ENCODE measurements around the gene CREBRF.
"Not testable (repeated sequence)": the region's sequence is repeated elsewhere in the genome, so short reads cannot be mapped to it uniquely, and the experiment has no call there.

- not testable (repeated sequence) for TF ChIP-seq CTCF (IDR thresholded peaks at IDR 0.05; ENCODE audit: insufficient read depth, low read depth, low read length); EZH2 (IDR thresholded peaks at IDR 0.05; ENCODE audit: insufficient read depth, low read length)
Measured at GRCh38 chr5:173132166-173132565, 76.0 kb downstream of the CREBRF start.
